Gastroesophageal sphincter (tissue), 3 donors: ENCODE results near the gene FBXL17.

Experiments
- EP300 ChIP-seq: sonication (generic); formaldehyde crosslinking; IDR thresholded peaks from one replicate; pipeline ENCODE4 v1.6.1; 2017; ENCODE audit warnings: antibody characterized with exemption, mild to moderate bottlenecking
- POLR2A ChIP-seq, 2 donors: fragments of 450-650 bp; IDR thresholded peaks; one replicate each; pipeline ENCODE4 v1.6.1; 2017; ENCODE audit warnings: antibody characterized with exemption in 2 of 2, mild to moderate bottlenecking in 2 of 2, moderate library complexity in 1 of 2
- TF ChIP-seq, protein P1 (sequence below), 4 experiments: fragments of 200-600 bp in 2 of 4; fragments of 450-650 bp in 2 of 4; sonication (generic) in 1 of 4; IDR thresholded peaks; one replicate each; pipeline ENCODE4 v1.5.1; 2017 to 2019; ENCODE audit warnings: antibody characterized with exemption in 4 of 4, mild to moderate bottlenecking in 2 of 4, moderate library complexity in 2 of 4

DNA sequence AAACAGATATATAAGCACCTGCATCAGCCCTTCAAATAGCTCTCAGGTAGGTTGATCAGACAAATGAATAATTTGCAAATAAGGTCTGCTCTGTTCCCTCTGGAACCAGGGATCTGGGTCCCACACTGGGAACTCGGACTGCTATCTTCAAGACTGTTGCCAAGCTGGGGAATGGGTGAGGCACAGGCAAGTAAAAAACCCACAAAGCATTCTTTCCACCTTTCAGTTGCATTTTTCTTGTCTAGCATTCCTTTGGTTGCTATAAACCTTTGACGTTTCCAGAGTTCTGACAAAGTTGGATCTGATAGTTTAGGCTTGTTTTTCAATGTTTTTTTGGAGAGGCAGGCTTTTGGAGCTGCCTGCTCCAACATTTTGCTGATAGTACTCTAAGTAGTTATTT is 20.1 kb downstream of the FBXL17 start:
- TF ChIP-seq POLR2A (IDR thresholded peaks at IDR 0.05) = no peak
- TF ChIP-seq, protein P1, sequence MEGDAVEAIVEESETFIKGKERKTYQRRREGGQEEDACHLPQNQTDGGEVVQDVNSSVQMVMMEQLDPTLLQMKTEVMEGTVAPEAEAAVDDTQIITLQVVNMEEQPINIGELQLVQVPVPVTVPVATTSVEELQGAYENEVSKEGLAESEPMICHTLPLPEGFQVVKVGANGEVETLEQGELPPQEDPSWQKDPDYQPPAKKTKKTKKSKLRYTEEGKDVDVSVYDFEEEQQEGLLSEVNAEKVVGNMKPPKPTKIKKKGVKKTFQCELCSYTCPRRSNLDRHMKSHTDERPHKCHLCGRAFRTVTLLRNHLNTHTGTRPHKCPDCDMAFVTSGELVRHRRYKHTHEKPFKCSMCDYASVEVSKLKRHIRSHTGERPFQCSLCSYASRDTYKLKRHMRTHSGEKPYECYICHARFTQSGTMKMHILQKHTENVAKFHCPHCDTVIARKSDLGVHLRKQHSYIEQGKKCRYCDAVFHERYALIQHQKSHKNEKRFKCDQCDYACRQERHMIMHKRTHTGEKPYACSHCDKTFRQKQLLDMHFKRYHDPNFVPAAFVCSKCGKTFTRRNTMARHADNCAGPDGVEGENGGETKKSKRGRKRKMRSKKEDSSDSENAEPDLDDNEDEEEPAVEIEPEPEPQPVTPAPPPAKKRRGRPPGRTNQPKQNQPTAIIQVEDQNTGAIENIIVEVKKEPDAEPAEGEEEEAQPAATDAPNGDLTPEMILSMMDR (IDR thresholded peaks at IDR 0.05) = no peak
- TF ChIP-seq EP300 = no peak
